ENCODE results near the gene GALNT2.

The GALNT2 gene

GRCh38 chr1:230068952-230069684 lies 2.1 kb downstream of the GALNT2 start:
- no peak overlapping the region for H3K9ac ChIP-seq (ENCODE audit: low read length)
- no peak overlapping the region for H3K27ac ChIP-seq (ENCODE audit: low read depth, low read length)
- H3K36me3 ChIP-seq (ENCODE audit: control insufficient read depth, insufficient read depth, low read length) = no peaks in the 10 kb centered on the region
- peak overlapping the region; percentile 83 for H3K4me3 ChIP-seq (ENCODE audit: low read length)
- no peaks in the 10 kb centered on the region for H3K27me3 ChIP-seq (ENCODE audit: control insufficient read depth, insufficient read depth, low read length)
- H3K4me1 ChIP-seq (ENCODE audit: control insufficient read depth, insufficient read depth, low read length) = peaks cover 7% of the 10 kb centered on the region

GRCh38 chr1:230069796-230070195 lies 2.8 kb downstream of the GALNT2 start:
- H3K36me3 ChIP-seq (ENCODE audit: control insufficient read depth, insufficient read depth, low read length) = no peaks in the 10 kb centered on the region
- no peak overlapping the region for H3K4me3 ChIP-seq (ENCODE audit: low read length)
- H3K9ac ChIP-seq (ENCODE audit: low read length) = no peak overlapping the region
- no peaks in the 10 kb centered on the region for H3K27me3 ChIP-seq (ENCODE audit: control insufficient read depth, insufficient read depth, low read length)
- H3K27ac ChIP-seq (ENCODE audit: low read depth, low read length) = no peak overlapping the region
- H3K4me1 ChIP-seq (ENCODE audit: control insufficient read depth, insufficient read depth, low read length) = peaks cover 7% of the 10 kb centered on the region

GRCh38 chr1:230070321-230071208 lies 3.5 kb downstream of the GALNT2 start:
- H3K36me3 ChIP-seq (ENCODE audit: control insufficient read depth, insufficient read depth, low read length) = no peaks in the 10 kb centered on the region
- H3K9ac ChIP-seq (ENCODE audit: low read length) = no peak overlapping the region
- no peaks in the 10 kb centered on the region for H3K27me3 ChIP-seq (ENCODE audit: control insufficient read depth, insufficient read depth, low read length)
- no peak overlapping the region for H3K27ac ChIP-seq (ENCODE audit: low read depth, low read length)
- peaks cover 7% of the 10 kb centered on the region for H3K4me1 ChIP-seq (ENCODE audit: control insufficient read depth, insufficient read depth, low read length)
- H3K4me3 ChIP-seq (ENCODE audit: low read length) = no peak overlapping the region

- no peak overlapping the region for H3K4me3 ChIP-seq (ENCODE audit: low read length)
- no peaks in the 10 kb centered on the region for H3K36me3 ChIP-seq (ENCODE audit: control insufficient read depth, insufficient read depth, low read length)
- H3K9ac ChIP-seq (ENCODE audit: low read length) = no peak overlapping the region
- no peak overlapping the region for H3K27ac ChIP-seq (ENCODE audit: low read depth, low read length)
- no peaks in the 10 kb centered on the region for H3K27me3 ChIP-seq (ENCODE audit: control insufficient read depth, insufficient read depth, low read length)
- H3K4me1 ChIP-seq (ENCODE audit: control insufficient read depth, insufficient read depth, low read length) = peaks cover 7% of the 10 kb centered on the region
These were observed 4.3 kb downstream of the GALNT2 start for GRCh38 chr1:230071316-230071715.

GRCh38 chr1:230072296-230072695 lies 5.3 kb downstream of the GALNT2 start:
- Histone ChIP-seq H3K36me3 (ENCODE audit: control insufficient read depth, insufficient read depth, low read length) (no peaks in the 10 kb centered on the region), H3K27me3 (ENCODE audit: control insufficient read depth, insufficient read depth, low read length) (no peaks in the 10 kb centered on the region), H3K27ac (ENCODE audit: low read depth, low read length) (no peak overlapping the region), H3K9ac (ENCODE audit: low read length) (no peak overlapping the region), H3K4me3 (ENCODE audit: low read length) (no peak overlapping the region), H3K4me1 (ENCODE audit: control insufficient read depth, insufficient read depth, low read length) (peaks cover 7% of the 10 kb centered on the region)

GRCh38 chr1:230072866-230073265 lies 5.8 kb downstream of the GALNT2 start:
- no peak overlapping the region for H3K9ac ChIP-seq (ENCODE audit: low read length)
- no peak overlapping the region for H3K4me3 ChIP-seq (ENCODE audit: low read length)
- H3K36me3 ChIP-seq (ENCODE audit: control insufficient read depth, insufficient read depth, low read length) = no peaks in the 10 kb centered on the region
- H3K4me1 ChIP-seq (ENCODE audit: control insufficient read depth, insufficient read depth, low read length) = peaks cover 7% of the 10 kb centered on the region
- no peaks in the 10 kb centered on the region for H3K27me3 ChIP-seq (ENCODE audit: control insufficient read depth, insufficient read depth, low read length)
- no peak overlapping the region for H3K27ac ChIP-seq (ENCODE audit: low read depth, low read length)

- Histone ChIP-seq H3K27me3 (ENCODE audit: control insufficient read depth, insufficient read depth, low read length) (no peaks in the 10 kb centered on the region), H3K9ac (ENCODE audit: low read length) (no peak overlapping the region), H3K36me3 (ENCODE audit: control insufficient read depth, insufficient read depth, low read length) (no peaks in the 10 kb centered on the region), H3K27ac (ENCODE audit: low read depth, low read length) (no peak overlapping the region), H3K4me1 (ENCODE audit: control insufficient read depth, insufficient read depth, low read length) (peaks cover 7% of the 10 kb centered on the region), H3K4me3 (ENCODE audit: low read length) (no peak overlapping the region)
These were observed 6.5 kb downstream of the GALNT2 start for GRCh38 chr1:230073371-230074035.

GRCh38 chr1:230074270-230074669 lies 7.2 kb downstream of the GALNT2 start:
- Histone ChIP-seq H3K4me3 (ENCODE audit: low read length) (no peak overlapping the region), H3K9ac (ENCODE audit: low read length) (no peak overlapping the region), H3K27me3 (ENCODE audit: control insufficient read depth, insufficient read depth, low read length) (no peaks in the 10 kb centered on the region), H3K27ac (ENCODE audit: low read depth, low read length) (no peak overlapping the region), H3K4me1 (ENCODE audit: control insufficient read depth, insufficient read depth, low read length) (no peaks in the 10 kb centered on the region), H3K36me3 (ENCODE audit: control insufficient read depth, insufficient read depth, low read length) (no peaks in the 10 kb centered on the region)

- Histone ChIP-seq H3K4me1 (ENCODE audit: control insufficient read depth, insufficient read depth, low read length) (no peaks in the 10 kb centered on the region), H3K36me3 (ENCODE audit: control insufficient read depth, insufficient read depth, low read length) (no peaks in the 10 kb centered on the region), H3K27ac (ENCODE audit: low read depth, low read length) (no peak overlapping the region)
These were observed 7.7 kb downstream of the GALNT2 start for GRCh38 chr1:230074762-230075161.

GRCh38 chr1:230076121-230076520 lies 9.1 kb downstream of the GALNT2 start:
- Histone ChIP-seq H3K36me3 (ENCODE audit: control insufficient read depth, insufficient read depth, low read length) (no peaks in the 10 kb centered on the region), H3K4me1 (ENCODE audit: control insufficient read depth, insufficient read depth, low read length) (no peaks in the 10 kb centered on the region), H3K27me3 (ENCODE audit: control insufficient read depth, insufficient read depth, low read length) (no peaks in the 10 kb centered on the region), H3K4me3 (ENCODE audit: low read length) (no peak overlapping the region), H3K9ac (ENCODE audit: low read length) (no peak overlapping the region), H3K27ac (ENCODE audit: low read depth, low read length) (no peak overlapping the region)

More at GRCh38 chr1:230074762-230075161, 7.7 kb downstream of the GALNT2 start:
- no peak overlapping the region for H3K4me3 ChIP-seq (ENCODE audit: low read length)
- no peaks in the 10 kb centered on the region for H3K27me3 ChIP-seq (ENCODE audit: control insufficient read depth, insufficient read depth, low read length)
- H3K9ac ChIP-seq (ENCODE audit: low read length) = no peak overlapping the region

- Histone ChIP-seq H3K36me3 (ENCODE audit: control insufficient read depth, insufficient read depth, low read length) (no peaks in the 10 kb centered on the region), H3K27me3 (ENCODE audit: control insufficient read depth, insufficient read depth, low read length) (no peaks in the 10 kb centered on the region), H3K27ac (ENCODE audit: low read depth, low read length) (no peak overlapping the region), H3K9ac (ENCODE audit: low read length) (no peak overlapping the region), H3K4me1 (ENCODE audit: control insufficient read depth, insufficient read depth, low read length) (no peaks in the 10 kb centered on the region), H3K4me3 (ENCODE audit: low read length) (no peak overlapping the region)
These were observed 10.0 kb downstream of the GALNT2 start for GRCh38 chr1:230077011-230077410.

GRCh38 chr1:230077436-230078213 lies 10.6 kb downstream of the GALNT2 start:
- Histone ChIP-seq H3K27ac (ENCODE audit: low read depth, low read length) (no peak overlapping the region), H3K9ac (ENCODE audit: low read length) (no peak overlapping the region), H3K4me1 (ENCODE audit: control insufficient read depth, insufficient read depth, low read length) (no peaks in the 10 kb centered on the region), H3K4me3 (ENCODE audit: low read length) (no peak overlapping the region), H3K27me3 (ENCODE audit: control insufficient read depth, insufficient read depth, low read length) (no peaks in the 10 kb centered on the region), H3K36me3 (ENCODE audit: control insufficient read depth, insufficient read depth, low read length) (no peaks in the 10 kb centered on the region)

Data from rectal smooth muscle tissue (tissue), 1 donor.